ENCODE data around the gene ADAP1. TPM values are rescaled to one million over a fixed set of nuclear protein-coding genes. Genes with fewer than 3 reads are reported as not detected.

Gene ADAP1
- total and polyA plus RNA-seq, 2 donors from 2014 or later = 36.4 to 48.2 TPM

- Histone ChIP-seq H3K36me3 (ENCODE audit: control insufficient read depth in 2 of 3, insufficient read depth in 3 of 3, low read length in 3 of 3) (no peaks in the 10 kb centered on the region), H3K4me3 (ENCODE audit: low read length in 3 of 3) (no peak overlapping the region), H3K27me3 (ENCODE audit: control insufficient read depth, insufficient read depth, low read length) (no peaks in the 10 kb centered on the region), H3K4me1 (ENCODE audit: control insufficient read depth in 2 of 3, insufficient read depth in 2 of 3, low read depth in 1 of 3, low read length in 3 of 3) (peaks cover 0 to 5% (median 0%) of the 10 kb centered on the region in 3 donors), H3K9ac (ENCODE audit: low read length in 3 of 3) (no peak overlapping the region), H3K27ac (ENCODE audit: low read depth in 2 of 2, low read length in 2 of 2) (no peak overlapping the region), H3K9me3 (ENCODE audit: control insufficient read depth in 2 of 3, insufficient read depth in 1 of 3, low read length in 3 of 3) (no peaks in the 10 kb centered on the region)
- intact Hi-C loops (cut with DNase I) = loop anchor here (5.0 to 10.0 kb wide), 2 partner anchors 72 to 184 kb away; no protein-coding TSS in a partner anchor
- FAIRE-seq = no peak
- DNase-seq = peak in 1 of 5 donors; percentile 55
- TF ChIP-seq CTCF (IDR thresholded peaks at IDR 0.05; ENCODE audit: borderline replicate concordance, extremely low read depth, insufficient read depth) = no peak
Observed at GRCh38 chr7:990352-990932, 36.0 kb upstream of the ADAP1 start.

GRCh38 chr7:988963-989529 is 34.6 kb upstream of the ADAP1 start:
- H3K4me3 ChIP-seq (ENCODE audit: low read length in 3 of 3) = no peak overlapping the region
- no peak overlapping the region for H3K9ac ChIP-seq (ENCODE audit: low read length in 3 of 3)
- H3K27me3 ChIP-seq (ENCODE audit: control insufficient read depth, insufficient read depth, low read length) = no peaks in the 10 kb centered on the region
- DNase-seq = peak in 1 of 5 donors; percentile 75
- H3K36me3 ChIP-seq (ENCODE audit: control insufficient read depth in 2 of 3, insufficient read depth in 3 of 3, low read length in 3 of 3) = no peaks in the 10 kb centered on the region
- H3K4me1 ChIP-seq (ENCODE audit: control insufficient read depth in 2 of 3, insufficient read depth in 2 of 3, low read depth in 1 of 3, low read length in 3 of 3) = peaks cover 0 to 5% (median 0%) of the 10 kb centered on the region in 3 donors
- TF ChIP-seq CTCF (IDR thresholded peaks at IDR 0.05; ENCODE audit: borderline replicate concordance, extremely low read depth, insufficient read depth) = no peak
- no peak overlapping the region for H3K27ac ChIP-seq (ENCODE audit: low read depth in 2 of 2, low read length in 2 of 2)
- no peaks in the 10 kb centered on the region for H3K9me3 ChIP-seq (ENCODE audit: control insufficient read depth in 2 of 3, insufficient read depth in 1 of 3, low read length in 3 of 3)
- intact Hi-C loops (cut with DNase I) = no loop called here
- no peak for FAIRE-seq

GRCh38 chr7:988426-988911 is 34.0 kb upstream of the ADAP1 start:
- no peak overlapping the region for H3K4me3 ChIP-seq (ENCODE audit: low read length in 3 of 3)

More at GRCh38 chr7:988426-988911, 34.0 kb upstream of the ADAP1 start:
- intact Hi-C loops (cut with DNase I) = no loop called here
- H3K27ac ChIP-seq (ENCODE audit: low read depth in 2 of 2, low read length in 2 of 2) = no peak overlapping the region
- H3K9me3 ChIP-seq (ENCODE audit: control insufficient read depth in 2 of 3, insufficient read depth in 1 of 3, low read length in 3 of 3) = no peaks in the 10 kb centered on the region
- no peak overlapping the region for H3K9ac ChIP-seq (ENCODE audit: low read length in 3 of 3)
- no peaks in the 10 kb centered on the region for H3K27me3 ChIP-seq (ENCODE audit: control insufficient read depth, insufficient read depth, low read length)
- peaks cover 0 to 5% (median 0%) of the 10 kb centered on the region in 3 donors for H3K4me1 ChIP-seq (ENCODE audit: control insufficient read depth in 2 of 3, insufficient read depth in 2 of 3, low read depth in 1 of 3, low read length in 3 of 3)
- no peak for TF ChIP-seq CTCF (IDR thresholded peaks at IDR 0.05; ENCODE audit: borderline replicate concordance, extremely low read depth, insufficient read depth)
- DNase-seq (peak in 3 of 5 donors; percentile 65 to 82 (median 73)), FAIRE-seq (no peak)
- H3K36me3 ChIP-seq (ENCODE audit: control insufficient read depth in 2 of 3, insufficient read depth in 3 of 3, low read length in 3 of 3) = no peaks in the 10 kb centered on the region
